ENCODE results near the gene GUCY2C. TPM values are rescaled to one million over a fixed set of nuclear protein-coding genes. Genes with fewer than 3 reads are reported as not detected.

Gene GUCY2C
- total RNA-seq, 1 experiment from 2014 or later, result not detected

- ChIA-PET CTCF (no interaction called here), POLR2A (ENCODE audit: low non-redundant PET) (no interaction called here)
- Histone ChIP-seq H3K27ac (ENCODE audit: low read depth, low read length, poor library complexity, severe bottlenecking) (no peak overlapping the region), H3K4me3 (ENCODE audit: low read depth, low read length, poor library complexity, severe bottlenecking) (no peak overlapping the region), H3K4me1 (ENCODE audit: insufficient read depth, low read length, poor library complexity, severe bottlenecking) (no peaks in the 10 kb centered on the region), H3K27me3 (replicated peaks; ENCODE audit: insufficient read depth, low read depth, low read length, poor library complexity) (no peaks in the 10 kb centered on the region), H3K9me3 (ENCODE audit: low read depth, low read length, poor library complexity, severe bottlenecking) (peaks cover 5% of the 10 kb centered on the region), H3K36me3 (ENCODE audit: insufficient read depth, low read length, poor library complexity, severe bottlenecking) (no peaks in the 10 kb centered on the region)
- DNase-seq (ENCODE audit: low spot score), result no peak
- no TSS peak for BruUV-seq (replicated peaks)
- TF ChIP-seq EZH2 (IDR thresholded peaks at IDR 0.05; ENCODE audit: borderline replicate concordance, low read depth, low read length, poor library complexity, severe bottlenecking), result no peak
- no peak for TF ChIP-seq CTCF (conservative IDR thresholded peaks at IDR 0.05; ENCODE audit: low read depth, low read length)
- intact Hi-C loops (cut with micrococcal nuclease; ENCODE audit: unreplicated experiment), result no loop called here
These were observed 82.7 kb downstream of the GUCY2C start for GRCh38 chr12:14613718-14614117.

DNA sequence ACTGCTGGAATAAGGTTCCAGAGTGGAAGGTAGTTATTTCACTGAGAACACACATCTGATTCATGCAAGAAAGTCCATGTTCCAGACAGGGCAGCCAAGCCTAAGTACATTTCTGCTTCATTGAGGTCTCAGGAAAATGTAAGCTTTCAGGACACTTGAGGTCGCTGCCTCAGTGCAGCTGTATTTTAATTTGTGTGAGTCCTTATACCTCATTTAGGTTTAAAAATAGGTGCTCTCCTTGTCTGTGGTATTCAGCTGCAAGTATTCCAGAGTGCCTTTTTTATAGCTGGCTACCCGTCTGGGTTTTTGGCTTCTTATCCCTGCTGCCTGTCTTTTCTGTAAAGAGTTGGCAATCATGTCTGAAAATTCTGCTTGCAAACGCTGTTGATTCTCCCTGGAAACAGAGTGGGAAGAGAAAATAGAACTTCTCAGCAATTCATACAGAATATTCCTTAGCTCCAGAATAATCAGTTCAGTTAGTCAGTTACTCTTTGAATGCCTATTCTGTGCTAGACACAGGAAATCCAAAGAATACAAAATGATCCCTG lies 83.4 kb downstream of the GUCY2C start:
- CTCF ChIA-PET, result no interaction called here
- Histone ChIP-seq H3K4me1 (ENCODE audit: insufficient read depth, low read length, poor library complexity, severe bottlenecking) (no peaks in the 10 kb centered on the region), H3K27me3 (replicated peaks; ENCODE audit: insufficient read depth, low read depth, low read length, poor library complexity) (no peaks in the 10 kb centered on the region), H3K27ac (ENCODE audit: low read depth, low read length, poor library complexity, severe bottlenecking) (no peak overlapping the region), H3K36me3 (ENCODE audit: insufficient read depth, low read length, poor library complexity, severe bottlenecking) (no peaks in the 10 kb centered on the region), H3K9me3 (ENCODE audit: low read depth, low read length, poor library complexity, severe bottlenecking) (peaks cover 5% of the 10 kb centered on the region), H3K4me3 (ENCODE audit: low read depth, low read length, poor library complexity, severe bottlenecking) (no peak overlapping the region)
- no TSS peak for BruUV-seq (replicated peaks)
- TF ChIP-seq CTCF (conservative IDR thresholded peaks at IDR 0.05; ENCODE audit: low read depth, low read length) (no peak), EZH2 (IDR thresholded peaks at IDR 0.05; ENCODE audit: borderline replicate concordance, low read depth, low read length, poor library complexity, severe bottlenecking) (no peak)
- DNase-seq (ENCODE audit: low spot score), result no peak
- POLR2A ChIA-PET (ENCODE audit: low non-redundant PET), result no interaction called here
- intact Hi-C loops (cut with micrococcal nuclease; ENCODE audit: unreplicated experiment), result no loop called here

- no peak overlapping the region for H3K4me3 ChIP-seq (ENCODE audit: low read depth, low read length, poor library complexity, severe bottlenecking)
- TF ChIP-seq EZH2 (IDR thresholded peaks at IDR 0.05; ENCODE audit: borderline replicate concordance, low read depth, low read length, poor library complexity, severe bottlenecking) (no peak), CTCF (conservative IDR thresholded peaks at IDR 0.05; ENCODE audit: low read depth, low read length) (no peak)
- H3K27me3 ChIP-seq (replicated peaks; ENCODE audit: insufficient read depth, low read depth, low read length, poor library complexity), result no peaks in the 10 kb centered on the region
- no peaks in the 10 kb centered on the region for H3K4me1 ChIP-seq (ENCODE audit: insufficient read depth, low read length, poor library complexity, severe bottlenecking)
- intact Hi-C loops (cut with micrococcal nuclease; ENCODE audit: unreplicated experiment), result no loop called here
- no TSS peak for BruUV-seq (replicated peaks)
- DNase-seq (ENCODE audit: low spot score), result no peak
- H3K9me3 ChIP-seq (ENCODE audit: low read depth, low read length, poor library complexity, severe bottlenecking), result peaks cover 5% of the 10 kb centered on the region
- H3K36me3 ChIP-seq (ENCODE audit: insufficient read depth, low read length, poor library complexity, severe bottlenecking), result no peaks in the 10 kb centered on the region
- ChIA-PET CTCF (no interaction called here), POLR2A (ENCODE audit: low non-redundant PET) (no interaction called here)
- no peak overlapping the region for H3K27ac ChIP-seq (ENCODE audit: low read depth, low read length, poor library complexity, severe bottlenecking)
These were observed 84.1 kb downstream of the GUCY2C start for GRCh38 chr12:14612250-14612649.
